ENCODE results near the gene SLC25A21.
"Not testable (repeated sequence)": the region's sequence is repeated elsewhere in the genome, so short reads cannot be mapped to it uniquely, and the experiment has no call there.

SLC25A21 gene

GRCh38 chr14:36997843-36998242 is 174.6 kb downstream of the SLC25A21 start:
- H3K27ac ChIP-seq: no peak overlapping the region
- DNase-seq (ENCODE audit: low read depth, low spot score): no peak
- TF ChIP-seq POLR2AphosphoS5 (IDR thresholded peaks at IDR 0.05; ENCODE audit: borderline replicate concordance, low read depth, low read length) (no peak), EZH2 (IDR thresholded peaks at IDR 0.05) (no peak), FOXP2 (optimal IDR thresholded peaks at IDR 0.05; ENCODE audit: control extremely low read depth, extremely low read length, insufficient read depth) (no peak)
- H3K36me3 ChIP-seq (ENCODE audit: insufficient read depth, low read length): no peaks in the 10 kb centered on the region
- no peak overlapping the region for H3K9ac ChIP-seq (ENCODE audit: insufficient read length)
- no peak overlapping the region for H3K4me3 ChIP-seq
- H3K9me3 ChIP-seq (ENCODE audit: low read depth, low read length): no peaks in the 10 kb centered on the region

DNA sequence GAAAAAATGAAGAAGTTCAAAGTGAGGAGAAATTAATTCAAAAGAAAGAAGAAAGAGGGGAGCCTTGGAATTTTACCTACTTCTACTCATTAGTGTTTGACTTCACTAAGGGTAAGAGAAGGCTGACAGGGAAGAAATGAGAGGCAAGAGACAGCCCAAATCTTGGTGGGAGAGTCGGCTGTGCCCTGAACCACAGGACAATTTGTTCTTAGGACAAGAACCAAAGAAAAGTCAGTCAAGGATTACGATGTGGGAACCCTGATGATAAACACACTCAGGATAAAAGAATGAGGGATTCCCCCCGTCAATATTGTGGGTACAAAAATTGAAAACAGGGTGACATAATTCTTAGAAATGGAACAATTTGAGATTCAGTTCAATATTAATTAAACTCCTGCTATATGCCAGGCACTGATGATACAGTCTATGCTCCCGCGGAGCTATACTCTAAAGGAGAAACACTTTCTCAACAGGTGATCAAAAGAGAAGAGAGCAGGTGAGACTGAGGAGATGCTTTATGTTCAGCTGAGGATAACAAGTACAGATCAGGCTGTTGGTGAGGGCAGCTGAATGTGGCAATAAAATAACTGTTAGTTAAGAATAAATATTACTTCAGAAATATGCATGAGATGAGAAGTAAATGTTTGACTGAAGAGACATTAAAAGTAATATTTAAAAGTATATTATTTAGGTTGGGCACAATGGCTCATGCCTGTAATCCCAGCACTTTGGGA is 175.4 kb downstream of the SLC25A21 start:
- Histone ChIP-seq H3K27ac (no peak overlapping the region), H3K4me3 (no peak overlapping the region), H3K36me3 (ENCODE audit: insufficient read depth, low read length) (no peaks in the 10 kb centered on the region), H3K9me3 (ENCODE audit: low read depth, low read length) (no peaks in the 10 kb centered on the region), H3K9ac (ENCODE audit: insufficient read length) (no peak overlapping the region)
- TF ChIP-seq POLR2AphosphoS5 (IDR thresholded peaks at IDR 0.05; ENCODE audit: borderline replicate concordance, low read depth, low read length) (no peak), FOXP2 (optimal IDR thresholded peaks at IDR 0.05; ENCODE audit: control extremely low read depth, extremely low read length, insufficient read depth) (no peak), EZH2 (IDR thresholded peaks at IDR 0.05) (no peak)
- DNase-seq (ENCODE audit: low read depth, low spot score): no peak

DNA sequence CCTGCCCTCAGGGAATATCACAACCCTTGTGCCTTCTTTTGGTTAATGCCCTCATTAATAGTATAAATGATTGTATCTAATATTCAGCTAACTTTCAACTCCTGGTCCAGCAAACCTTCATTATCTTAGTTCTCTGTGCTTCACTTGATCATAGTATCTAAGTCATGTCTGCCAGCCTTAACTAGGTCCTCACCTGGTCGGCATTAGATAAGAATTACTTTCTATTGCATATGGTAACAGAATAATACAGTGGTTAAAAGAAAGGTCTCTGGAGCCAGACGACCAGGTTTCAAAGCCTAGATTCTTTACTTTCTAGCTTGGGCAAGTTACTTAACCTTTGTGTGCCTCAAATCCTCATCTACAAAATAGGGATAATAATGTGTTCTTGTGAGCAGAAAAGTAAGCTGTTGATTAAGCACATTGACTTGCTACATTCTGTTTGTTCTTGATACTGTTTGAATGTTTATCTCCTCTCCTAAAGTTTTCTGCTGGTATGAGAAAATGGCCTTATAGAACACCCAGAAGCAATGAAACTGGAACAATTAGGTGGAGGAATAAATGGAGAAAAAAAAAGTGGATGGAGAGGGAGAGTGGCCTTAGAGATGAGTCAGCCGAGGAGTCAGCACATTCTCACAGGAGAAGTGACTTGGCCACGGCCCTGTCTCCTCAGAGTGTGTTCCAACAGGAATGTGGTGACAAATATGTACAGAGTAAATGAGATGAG is 176.1 kb downstream of the SLC25A21 start:
- Histone ChIP-seq H3K4me3 (no peak overlapping the region), H3K9ac (ENCODE audit: insufficient read length) (no peak overlapping the region), H3K9me3 (ENCODE audit: low read depth, low read length) (no peaks in the 10 kb centered on the region), H3K27ac (no peak overlapping the region), H3K36me3 (ENCODE audit: insufficient read depth, low read length) (no peaks in the 10 kb centered on the region)
- TF ChIP-seq FOXP2 (optimal IDR thresholded peaks at IDR 0.05; ENCODE audit: control extremely low read depth, extremely low read length, insufficient read depth) (no peak), POLR2AphosphoS5 (IDR thresholded peaks at IDR 0.05; ENCODE audit: borderline replicate concordance, low read depth, low read length) (no peak), EZH2 (IDR thresholded peaks at IDR 0.05) (no peak)
- DNase-seq (ENCODE audit: low read depth, low spot score): no peak

DNA sequence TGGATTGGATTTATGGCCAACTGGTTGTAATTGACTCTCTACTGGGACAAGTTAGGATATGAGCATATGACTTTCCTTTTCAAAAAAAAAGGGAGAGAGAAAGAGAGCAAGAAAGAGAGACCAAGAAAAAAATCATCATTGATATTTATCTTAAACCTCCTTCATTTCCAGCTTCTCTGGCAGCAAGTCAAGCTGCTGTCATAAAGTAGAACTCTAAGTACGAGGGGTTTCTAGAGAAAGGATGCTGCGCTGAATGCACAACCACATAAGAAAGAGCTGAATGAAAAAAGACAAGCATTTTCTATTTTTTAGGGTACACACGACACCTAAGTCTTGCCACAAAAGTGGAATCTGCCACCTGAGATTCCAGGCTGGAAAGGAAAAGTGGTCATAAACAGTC is 182.6 kb downstream of the SLC25A21 start:
- Histone ChIP-seq H3K36me3 (ENCODE audit: insufficient read depth, low read length) (no peaks in the 10 kb centered on the region), H3K27ac (no peak overlapping the region), H3K9ac (ENCODE audit: insufficient read length) (no peak overlapping the region), H3K9me3 (ENCODE audit: low read depth, low read length) (no peaks in the 10 kb centered on the region), H3K4me3 (no peak overlapping the region)
- DNase-seq (ENCODE audit: low read depth, low spot score): no peak
- TF ChIP-seq FOXP2 (optimal IDR thresholded peaks at IDR 0.05; ENCODE audit: control extremely low read depth, extremely low read length, insufficient read depth) (no peak), EZH2 (IDR thresholded peaks at IDR 0.05) (no peak), POLR2AphosphoS5 (IDR thresholded peaks at IDR 0.05; ENCODE audit: borderline replicate concordance, low read depth, low read length) (no peak)

DNA sequence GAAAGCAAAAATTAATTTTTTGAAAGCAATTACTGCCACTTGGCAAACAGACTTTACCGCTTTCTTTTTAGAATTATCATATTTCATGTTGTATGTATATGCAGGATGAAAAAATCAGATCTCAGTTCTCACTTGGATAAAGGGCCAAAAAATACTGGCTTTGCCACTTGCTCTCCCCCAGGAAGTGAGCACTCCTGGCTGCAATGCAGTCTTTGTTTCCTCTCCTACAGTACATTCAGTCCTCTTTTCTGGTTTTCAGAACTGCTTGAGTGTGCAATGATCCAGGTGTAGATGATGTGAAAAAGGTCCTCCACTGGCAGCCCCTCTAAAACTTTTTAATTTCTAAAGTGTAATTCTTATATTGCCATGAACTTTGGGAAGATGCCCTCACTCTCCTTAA is 183.4 kb downstream of the SLC25A21 start:
- TF ChIP-seq EZH2 (IDR thresholded peaks at IDR 0.05) (no peak), POLR2AphosphoS5 (IDR thresholded peaks at IDR 0.05; ENCODE audit: borderline replicate concordance, low read depth, low read length) (no peak), FOXP2 (optimal IDR thresholded peaks at IDR 0.05; ENCODE audit: control extremely low read depth, extremely low read length, insufficient read depth) (no peak)
- Histone ChIP-seq H3K36me3 (ENCODE audit: insufficient read depth, low read length) (no peaks in the 10 kb centered on the region), H3K4me3 (no peak overlapping the region), H3K27ac (no peak overlapping the region), H3K9ac (ENCODE audit: insufficient read length) (no peak overlapping the region), H3K9me3 (ENCODE audit: low read depth, low read length) (no peaks in the 10 kb centered on the region)
- no peak for DNase-seq (ENCODE audit: low read depth, low spot score)

DNA sequence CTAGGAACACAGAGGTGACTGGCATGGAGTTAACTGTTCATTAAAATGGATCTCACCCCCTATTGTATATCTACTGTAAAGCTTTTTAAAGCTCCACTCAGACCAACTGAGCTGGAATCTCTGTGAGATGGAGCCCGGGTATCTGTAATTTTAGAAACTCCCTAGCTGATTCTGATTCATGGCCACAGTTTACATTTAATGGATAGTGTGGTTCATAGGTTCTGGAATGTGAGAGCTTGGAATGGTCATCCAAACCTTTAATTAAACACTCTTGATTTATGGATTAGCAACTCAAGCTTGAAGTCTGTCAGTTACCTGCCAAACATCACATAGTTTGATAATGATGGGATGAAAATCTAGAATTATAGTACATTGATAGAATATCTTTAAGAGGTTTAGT is 183.8 kb downstream of the SLC25A21 start:
- TF ChIP-seq EZH2 (IDR thresholded peaks at IDR 0.05): no peak
- no peak for TF ChIP-seq FOXP2 (optimal IDR thresholded peaks at IDR 0.05; ENCODE audit: control extremely low read depth, extremely low read length, insufficient read depth)
- TF ChIP-seq POLR2AphosphoS5 (IDR thresholded peaks at IDR 0.05; ENCODE audit: borderline replicate concordance, low read depth, low read length): no peak
- no peak overlapping the region for H3K27ac ChIP-seq
- no peak overlapping the region for H3K9ac ChIP-seq (ENCODE audit: insufficient read length)
- no peaks in the 10 kb centered on the region for H3K36me3 ChIP-seq (ENCODE audit: insufficient read depth, low read length)
- no peak for DNase-seq (ENCODE audit: low read depth, low spot score)
- H3K9me3 ChIP-seq (ENCODE audit: low read depth, low read length): no peaks in the 10 kb centered on the region
- no peak overlapping the region for H3K4me3 ChIP-seq

DNA sequence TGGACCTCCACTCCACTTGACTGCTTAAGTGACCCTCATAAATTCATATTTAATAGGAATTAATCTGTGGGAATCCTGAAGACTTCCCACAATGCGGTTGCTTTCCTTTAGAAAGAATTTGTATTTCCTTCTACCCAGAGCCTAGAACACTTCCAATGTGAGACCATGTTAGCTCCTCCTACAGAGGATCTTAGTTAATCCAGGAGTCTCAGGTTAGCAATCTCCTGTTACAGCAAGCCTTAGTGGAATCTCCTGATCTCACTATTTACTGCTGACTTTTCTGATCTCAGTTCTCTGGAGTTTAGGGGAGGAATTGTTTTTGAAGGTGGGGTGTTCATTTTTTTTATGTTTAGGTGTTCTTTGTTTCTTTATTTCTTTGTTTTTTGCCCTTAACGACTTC is 186.0 kb downstream of the SLC25A21 start:
- H3K27ac ChIP-seq: no peak overlapping the region
- H3K9me3 ChIP-seq (ENCODE audit: low read depth, low read length): no peaks in the 10 kb centered on the region
- no peaks in the 10 kb centered on the region for H3K36me3 ChIP-seq (ENCODE audit: insufficient read depth, low read length)
- H3K4me3 ChIP-seq: no peak overlapping the region
- no peak for DNase-seq (ENCODE audit: low read depth, low spot score)
- no peak overlapping the region for H3K9ac ChIP-seq (ENCODE audit: insufficient read length)
- no peak for TF ChIP-seq EZH2 (IDR thresholded peaks at IDR 0.05)
- no peak for TF ChIP-seq FOXP2 (optimal IDR thresholded peaks at IDR 0.05; ENCODE audit: control extremely low read depth, extremely low read length, insufficient read depth)
- no peak for TF ChIP-seq POLR2AphosphoS5 (IDR thresholded peaks at IDR 0.05; ENCODE audit: borderline replicate concordance, low read depth, low read length)

DNA sequence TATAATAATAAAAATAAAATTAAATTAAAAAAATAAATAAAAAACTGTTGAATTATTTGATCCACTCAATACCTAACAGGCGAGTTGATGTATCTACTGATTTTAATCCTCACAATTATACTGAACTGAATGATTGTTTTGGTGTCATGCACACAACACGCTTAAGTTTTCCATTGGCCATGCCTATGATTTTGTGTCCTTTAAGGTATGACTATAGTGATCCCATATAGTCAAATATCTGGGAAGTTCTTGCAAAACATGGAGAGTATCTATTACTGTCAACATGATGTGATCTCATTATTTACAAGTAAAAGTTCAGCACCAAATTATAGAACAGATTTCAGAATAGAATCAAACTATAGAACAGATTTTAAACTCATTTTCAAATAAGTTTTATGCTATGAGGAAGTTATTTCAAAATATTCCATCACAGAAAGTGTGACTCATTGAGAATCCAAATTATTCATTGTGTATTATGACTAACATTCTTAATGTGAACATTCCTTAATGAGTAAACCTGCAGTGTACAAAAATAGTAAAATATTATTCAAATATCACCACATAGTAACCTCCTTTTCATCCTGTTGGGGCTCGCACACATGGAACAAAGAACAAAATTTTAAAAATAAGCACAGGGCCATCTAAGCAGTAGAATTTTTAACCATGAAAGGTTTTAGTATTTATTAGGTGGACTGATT is 190.4 kb downstream of the SLC25A21 start:
- Histone ChIP-seq H3K9ac (ENCODE audit: insufficient read length) (no peak overlapping the region), H3K27ac (no peak overlapping the region), H3K9me3 (ENCODE audit: low read depth, low read length) (no peaks in the 10 kb centered on the region), H3K4me3 (no peak overlapping the region), H3K36me3 (ENCODE audit: insufficient read depth, low read length) (no peaks in the 10 kb centered on the region)
- TF ChIP-seq FOXP2 (optimal IDR thresholded peaks at IDR 0.05; ENCODE audit: control extremely low read depth, extremely low read length, insufficient read depth): no peak
- TF ChIP-seq EZH2 (IDR thresholded peaks at IDR 0.05): no peak
- no peak for TF ChIP-seq POLR2AphosphoS5 (IDR thresholded peaks at IDR 0.05; ENCODE audit: borderline replicate concordance, low read depth, low read length)
- no peak for DNase-seq (ENCODE audit: low read depth, low spot score)

GRCh38 chr14:36980413-36980812 is 192.0 kb downstream of the SLC25A21 start:
- H3K4me3 ChIP-seq; DNase-seq (ENCODE audit: low read depth, low spot score); H3K36me3 ChIP-seq (ENCODE audit: insufficient read depth, low read length): not testable (repeated sequence)

More at GRCh38 chr14:36980413-36980812, 192.0 kb downstream of the SLC25A21 start:
- not testable (repeated sequence) for H3K9ac ChIP-seq (ENCODE audit: insufficient read length); H3K9me3 ChIP-seq (ENCODE audit: low read depth, low read length); H3K27ac ChIP-seq

All from SK-N-MC (cell line).